CD14-positive monocyte (primary cell): Measurements from ENCODE around the gene KCNA1. TPM values are rescaled to one million over a fixed set of nuclear protein-coding genes. Genes with fewer than 3 reads are reported as not detected.
A peak's percentile ranks its signal among the peaks of the same experiment; 100 is the strongest.

Source experiments
- DNase-seq, 3 donors: peaks; one replicate each; pipeline ENCODE4 v3.0.0-alpha.2; 2011 to 2022
- H2AFZ ChIP-seq: 2 replicates; pipeline ENCODE4 v1.6.0; 2012; ENCODE audit warnings: mild to moderate bottlenecking, low read depth, low read length, inconsistent platforms; ENCODE audit not compliant: insufficient read depth, poor library complexity, severe bottlenecking
- H3K27ac ChIP-seq, 2 donors: 1 replicate in 1 of 2; 2 replicates in 1 of 2; pipeline ENCODE4 v1.5.1; 2012 to 2013; ENCODE audit warnings: low read length in 2 of 2, control low read depth in 1 of 2, inconsistent platforms in 1 of 2, low read depth in 1 of 2, mild to moderate bottlenecking in 1 of 2
- H3K27me3 ChIP-seq, 2 donors: one replicate each; pipeline versions ENCODE4 v1.6.0 to v1.6.1; 2011 to 2013; ENCODE audit warnings: low read length in 2 of 2; ENCODE audit not compliant: control insufficient read depth in 2 of 2, insufficient read depth in 2 of 2
- H3K36me3 ChIP-seq, 2 donors: replicated peaks in 1 of 2; 1 replicate in 1 of 2; 2 replicates in 1 of 2; pipeline versions ENCODE4 v1.5.1 to v1.6.1; 2012 to 2013; ENCODE audit warnings: low read length in 2 of 2, control low read depth in 1 of 2, inconsistent platforms in 1 of 2, mild to moderate bottlenecking in 1 of 2; ENCODE audit not compliant: insufficient read depth in 2 of 2, control insufficient read depth in 1 of 2
- H3K4me1 ChIP-seq, 2 donors: 1 replicate in 1 of 2; 2 replicates in 1 of 2; pipeline versions ENCODE4 v1.5.1 to v1.6.1; 2012 to 2013; ENCODE audit warnings: low read length in 2 of 2, control low read depth in 1 of 2, inconsistent platforms in 1 of 2, mild to moderate bottlenecking in 1 of 2, moderate library complexity in 1 of 2; ENCODE audit not compliant: insufficient read depth in 2 of 2, control insufficient read depth in 1 of 2
- H3K4me2 ChIP-seq: replicated peaks from 2 replicates; pipeline ENCODE3; 2012; ENCODE audit warnings: low read length, moderate library complexity, mild to moderate bottlenecking; ENCODE audit not compliant: poor library complexity, severe bottlenecking; ENCODE audit errors: extremely low read depth
- H3K4me3 ChIP-seq, 3 experiments: fragments of 200-600 bp in 1 of 3; sonication (generic) in 1 of 3; replicated peaks in 1 of 3; 1 replicate in 2 of 3; 2 replicates in 1 of 3; pipeline ENCODE4 v1.5.1; 2011 to 2013; ENCODE audit warnings: low read length in 3 of 3, mild to moderate bottlenecking in 3 of 3, control low read depth in 2 of 3, low read depth in 2 of 3, inconsistent platforms in 1 of 3, moderate library complexity in 1 of 3
- H3K79me2 ChIP-seq: 2 replicates; pipeline ENCODE4 v1.6.0; 2012; ENCODE audit warnings: mild to moderate bottlenecking, control low read depth, inconsistent platforms, low read length, moderate library complexity; ENCODE audit not compliant: insufficient read depth
- H3K9ac ChIP-seq: 2 replicates; pipeline ENCODE4 v1.6.0; 2017; ENCODE audit warnings: low read length, mild to moderate bottlenecking; ENCODE audit not compliant: insufficient read depth, poor library complexity, severe bottlenecking
- H3K9me3 ChIP-seq, 2 donors: replicated peaks in 1 of 2; 1 replicate in 1 of 2; 2 replicates in 1 of 2; pipeline versions ENCODE4 v1.5.1 to v1.6.1; 2012 to 2013; ENCODE audit warnings: low read length in 2 of 2, control low read depth in 1 of 2; ENCODE audit not compliant: control insufficient read depth in 1 of 2, insufficient read depth in 1 of 2
- H4K20me1 ChIP-seq: 2 replicates; pipeline ENCODE4 v1.6.0; 2012; ENCODE audit warnings: mild to moderate bottlenecking, low read length, control low read depth, moderate library complexity; ENCODE audit not compliant: insufficient read depth
- H3K27ac Mint-ChIP-seq, 7 donors: one replicate each; pipeline ENCODE4 v1.8.0; 2020; ENCODE audit warnings: mild to moderate bottlenecking in 7 of 7, mixed read lengths in 7 of 7, moderate library complexity in 6 of 7, inconsistent platforms in 2 of 7
- H3K27me3 Mint-ChIP-seq, 3 donors: one replicate each; pipeline ENCODE4 v1.8.0; 2021 to 2022; ENCODE audit warnings: low read depth in 3 of 3, mild to moderate bottlenecking in 3 of 3, mixed read lengths in 3 of 3, moderate library complexity in 3 of 3, inconsistent platforms in 1 of 3
- H3K36me3 Mint-ChIP-seq, 2 donors: one replicate each; pipeline ENCODE4 v1.8.0; 2020; ENCODE audit warnings: mixed read lengths in 2 of 2, inconsistent platforms in 1 of 2, mild to moderate bottlenecking in 1 of 2
- H3K4me1 Mint-ChIP-seq: one replicate; pipeline ENCODE4 v1.8.0; 2020; ENCODE audit warnings: mild to moderate bottlenecking, mixed read lengths
- H3K4me3 Mint-ChIP-seq, 2 donors: one replicate each; pipeline ENCODE4 v1.8.0; 2020; ENCODE audit warnings: mild to moderate bottlenecking in 2 of 2, mixed read lengths in 2 of 2, moderate library complexity in 1 of 2
- H3K9me3 Mint-ChIP-seq, 7 donors: one replicate each; pipeline ENCODE4 v1.8.0; 2020 to 2022; ENCODE audit warnings: mixed read lengths in 7 of 7, mild to moderate bottlenecking in 6 of 7, moderate library complexity in 6 of 7, inconsistent platforms in 2 of 7
- CTCF ChIP-seq: fragments of 200-600 bp; IDR thresholded peaks from one replicate; pipeline ENCODE4 v1.8.0; 2022; ENCODE audit warnings: antibody characterized with exemption, mild to moderate bottlenecking
- WGBS: methylation state at CpG from one replicate; pipeline ENCODE4 v1.1.5; 2013; ENCODE audit warnings: missing lambda C conversion rate; ENCODE audit not compliant: insufficient coverage; 5-methylcytosine and 5-hydroxymethylcytosine counted together
- intact Hi-C, 2 donors: fragments of 100-400 bp; cut with micrococcal nuclease; formaldehyde crosslinking; loops; one replicate each; pipeline versions ENCODE4 v1.15.0 to v1.15.1; 2023
- polyA plus RNA-seq, 3 donors: library from polyadenylated mRNA; depleted of rRNA in 1 of 3; unstranded in 2 of 3; stranded (reverse) in 1 of 3; fragments of 300-500 nt in 2 of 3; fragments of >200 nt in 1 of 3; fragmentation: Illumina TruSeq in 2 of 3; gene quantifications; 1 replicate in 2 of 3; 2 replicates in 1 of 3; pipeline ENCODE4 v1.2.3, GENCODE V29; 2012 to 2021

KCNA1 gene
- polyA plus RNA-seq, 3 donors, result not detected

GRCh38 chr12:4958697-4959375, 49.1 kb downstream of the KCNA1 start:
- DNase-seq, result no peak
- Histone ChIP-seq H3K27ac (no peak overlapping the region), H2AFZ (no peak overlapping the region), H3K9me3 (no peaks in the 10 kb centered on the region), H3K4me1 (peaks cover 0 to 4% of the 10 kb centered on the region in 2 donors), H3K9ac (no peak overlapping the region), H3K36me3 (no peaks in the 10 kb centered on the region), H3K27me3 (peaks cover 3 to 5% of the 10 kb centered on the region in 2 donors), H3K79me2 (no peaks in the 10 kb centered on the region), H3K4me3 (no peak overlapping the region), H3K4me2 (no peak overlapping the region), H4K20me1 (no peaks in the 10 kb centered on the region)
- H3K36me3 Mint-ChIP-seq, result no peaks in the 10 kb centered on the region
- no peak for TF ChIP-seq CTCF
- peaks cover 18 to 29% (median 24%) of the 10 kb centered on the region in 3 donors for H3K27me3 Mint-ChIP-seq
- H3K4me3 Mint-ChIP-seq, result peak overlapping the region in 1 of 2 donors; percentile 17
- H3K4me1 Mint-ChIP-seq, result peaks cover 4% of the 10 kb centered on the region
- peaks cover 0 to 2% (median 0%) of the 10 kb centered on the region in 7 donors for H3K9me3 Mint-ChIP-seq
- WGBS, result 92% methylated on average over 5 of the region's 6 CpGs
- intact Hi-C loops, result no loop called here
- peak overlapping the region in 1 of 7 donors; percentile 14 for H3K27ac Mint-ChIP-seq

GRCh38 chr12:4959381-4959780, 49.7 kb downstream of the KCNA1 start:
- Histone ChIP-seq H3K27me3 (no peaks in the 10 kb centered on the region), H2AFZ (no peak overlapping the region), H3K27ac (no peak overlapping the region), H3K36me3 (no peaks in the 10 kb centered on the region), H3K4me2 (no peak overlapping the region), H3K9me3 (no peaks in the 10 kb centered on the region), H4K20me1 (no peaks in the 10 kb centered on the region), H3K4me3 (no peak overlapping the region), H3K79me2 (no peaks in the 10 kb centered on the region), H3K4me1 (peaks cover 0 to 4% of the 10 kb centered on the region in 2 donors), H3K9ac (no peak overlapping the region)
- TF ChIP-seq CTCF, result no peak
- intact Hi-C loops, result no loop called here
- Mint-ChIP-seq H3K27ac (peak overlapping the region in 1 of 7 donors; percentile 14), H3K4me3 (no peak overlapping the region), H3K9me3 (peaks cover 0 to 2% (median 0%) of the 10 kb centered on the region in 7 donors), H3K4me1 (peaks cover 4% of the 10 kb centered on the region), H3K36me3 (no peaks in the 10 kb centered on the region), H3K27me3 (peaks cover 18 to 28% (median 22%) of the 10 kb centered on the region in 3 donors)
- no CpG with 5 or more reads among the region's 4 CpGs for WGBS
- DNase-seq, result no peak
